GM21786 (cell line): ENCODE measurements around the gene DAGLB.
"Not testable (repeated sequence)": the region's sequence is repeated elsewhere in the genome, so short reads cannot be mapped to it uniquely, and the experiment has no call there.

ENCODE experiments used
- ATAC-seq: cut with Tn5 transposase; IDR thresholded peaks from one replicate; pipeline ENCODE4 v1.9.1; 2021; ENCODE audit not compliant: unreplicated experiment

DAGLB gene

GRCh38 chr7:6463609-6464008 is 15.9 kb upstream of the DAGLB start:
- not testable (repeated sequence) for ATAC-seq

GRCh38 chr7:6461946-6462550 is 14.3 kb upstream of the DAGLB start:
- no peak for ATAC-seq

GRCh38 chr7:6460990-6461584 is 13.3 kb upstream of the DAGLB start:
- ATAC-seq: no peak

- ATAC-seq: no peak
These were observed 12.5 kb upstream of the DAGLB start for GRCh38 chr7:6460303-6460702.

GRCh38 chr7:6458676-6459075 is 10.9 kb upstream of the DAGLB start:
- ATAC-seq: not testable (repeated sequence)

GRCh38 chr7:6453734-6454133 is 6.0 kb upstream of the DAGLB start:
- ATAC-seq: no peak

GRCh38 chr7:6451224-6451705 is 3.5 kb upstream of the DAGLB start:
- ATAC-seq: no peak

GRCh38 chr7:6450591-6450990 is 2.8 kb upstream of the DAGLB start:
- ATAC-seq: not testable (repeated sequence)

GRCh38 chr7:6449884-6450283 is 2.1 kb upstream of the DAGLB start:
- ATAC-seq: not testable (repeated sequence)

GRCh38 chr7:6448943-6449543 is 1.3 kb upstream of the DAGLB start:
- no peak for ATAC-seq

- ATAC-seq: peak; percentile 35
These were observed 745 bp downstream of the DAGLB start for GRCh38 chr7:6446838-6447580.

- ATAC-seq: no peak
These were observed 3.1 kb downstream of the DAGLB start for GRCh38 chr7:6444516-6445269.

GRCh38 chr7:6443372-6443941 is 4.3 kb downstream of the DAGLB start:
- ATAC-seq: no peak

- ATAC-seq: no peak
These were observed 5.6 kb downstream of the DAGLB start for GRCh38 chr7:6442114-6442513.

GRCh38 chr7:6440381-6440780 is 7.4 kb downstream of the DAGLB start:
- ATAC-seq: no peak

GRCh38 chr7:6438427-6438826 is 9.3 kb downstream of the DAGLB start:
- no peak for ATAC-seq

GRCh38 chr7:6437251-6437650 is 10.5 kb downstream of the DAGLB start:
- ATAC-seq: no peak

GRCh38 chr7:6436385-6436685 is 11.4 kb downstream of the DAGLB start:
- peak; percentile 37 for ATAC-seq

- ATAC-seq: peak; percentile 78
These were observed 12.0 kb downstream of the DAGLB start for GRCh38 chr7:6435486-6436384.
